Endothelial cell of umbilical vein (primary cell): ENCODE measurements around the gene SMARCD1. TPM values are rescaled to one million over a fixed set of nuclear protein-coding genes. Genes with fewer than 3 reads are reported as not detected.

Experiments used
- BruUV-seq: library from RNA; stranded (reverse); fragments of 400-500 nt; replicated peaks from 2 replicates; lab custom pipeline; 2021; lab: Mats Ljungman, UMichigan
- CTCF ChIA-PET: fragments of 300-600, 350-600 bp; sonication (Branson Sonifier 250); formaldehyde crosslinking; loops from one replicate; lab custom pipeline; 2021; ENCODE audit warnings: antibody characterized with exemption, inconsistent platforms; lab: Charles Lee
- POLR2A ChIA-PET: fragments of 300-600, 350-600 bp; sonication (Branson Sonifier 250); formaldehyde crosslinking; loops from one replicate; lab custom pipeline; 2021; ENCODE audit warnings: antibody characterized with exemption, inconsistent platforms; lab: Charles Lee
- DNase-seq: peaks from one replicate; pipeline ENCODE4 v3.0.0-alpha.2; 2011; ENCODE audit warnings: low read depth, low spot score
- FAIRE-seq: peaks from 2 replicates; lab custom pipeline; 2011; peaks lifted over from hg19 to GRCh38; lab: Jason Lieb, UNC
- H2AFZ ChIP-seq: 2 replicates; pipeline ENCODE4 v1.6.0; 2012; ENCODE audit warnings: low read depth, low read length, control low read depth, inconsistent platforms
- H3K27ac ChIP-seq: 2 replicates; pipeline ENCODE4 v1.5.1; 2011; ENCODE audit warnings: low read depth, mild to moderate bottlenecking, control low read depth, low read length, moderate library complexity; ENCODE audit not compliant: insufficient read depth
- H3K27me3 ChIP-seq, 2 experiments: 2 replicates each; pipeline versions ENCODE4 v1.6.0 to v1.6.1; 2011; ENCODE audit warnings: low read length in 2 of 2, mixed read lengths in 1 of 2; ENCODE audit not compliant: control insufficient read depth in 2 of 2, insufficient read depth in 2 of 2
- H3K36me3 ChIP-seq, 2 experiments: 2 replicates in 1 of 2; 3 replicates in 1 of 2; pipeline ENCODE4 v1.5.1; 2011; ENCODE audit warnings: low read length in 2 of 2, mild to moderate bottlenecking in 1 of 2, moderate library complexity in 1 of 2; ENCODE audit not compliant: control insufficient read depth in 2 of 2, insufficient read depth in 2 of 2; ENCODE audit errors: extremely low read depth in 1 of 2
- H3K4me1 ChIP-seq: 3 replicates; pipeline ENCODE4 v1.5.1; 2011; ENCODE audit warnings: mild to moderate bottlenecking, low read length; ENCODE audit not compliant: control insufficient read depth, insufficient read depth; ENCODE audit errors: extremely low read depth
- H3K4me2 ChIP-seq: 2 replicates; pipeline ENCODE4 v1.6.1; 2011; ENCODE audit warnings: low read length, control low read depth, mixed read lengths; ENCODE audit not compliant: insufficient read depth
- H3K4me3 ChIP-seq, 3 experiments: fragments of 200-600 bp in 1 of 3; sonication (generic), shearing (Covaris generic) in 1 of 3; replicated peaks in 1 of 3; 2 replicates each; pipeline ENCODE4 v1.5.1; 2011 to 2016; ENCODE audit warnings: control low read depth in 3 of 3, low read length in 3 of 3, mild to moderate bottlenecking in 2 of 3, inconsistent platforms in 1 of 3, low read depth in 1 of 3, moderate library complexity in 1 of 3; ENCODE audit not compliant: insufficient read depth in 1 of 3
- H3K79me2 ChIP-seq: 2 replicates; pipeline ENCODE4 v1.6.0; 2012; ENCODE audit warnings: low read length, inconsistent platforms; ENCODE audit not compliant: control insufficient read depth, insufficient read depth
- H3K9ac ChIP-seq: replicated peaks from 2 replicates; pipeline ENCODE3; 2011; ENCODE audit warnings: low read length, control low read depth; ENCODE audit not compliant: insufficient read depth; ENCODE audit errors: extremely low read depth
- H3K9me1 ChIP-seq: replicated peaks from 3 replicates; pipeline ENCODE4 v1.6.0; 2011; ENCODE audit warnings: mild to moderate bottlenecking, low read length; ENCODE audit not compliant: control insufficient read depth, insufficient read depth; ENCODE audit errors: extremely low read depth
- H3K9me3 ChIP-seq: replicated peaks from 2 replicates; pipeline ENCODE4 v1.5.1; 2012; ENCODE audit warnings: low read length, inconsistent platforms; ENCODE audit not compliant: control insufficient read depth, insufficient read depth
- H4K20me1 ChIP-seq: replicated peaks from 2 replicates; pipeline ENCODE3; 2011; ENCODE audit warnings: mild to moderate bottlenecking, low read length; ENCODE audit not compliant: control insufficient read depth, insufficient read depth; ENCODE audit errors: extremely low read depth
- EZH2 ChIP-seq: IDR thresholded peaks from 2 replicates; pipeline ENCODE4 v1.6.1; 2012; ENCODE audit warnings: borderline replicate concordance, low read depth, mild to moderate bottlenecking, moderate library complexity, low read length, inconsistent platforms; ENCODE audit not compliant: severe bottlenecking
- FOS ChIP-seq: IDR thresholded peaks from 2 replicates; pipeline ENCODE4 v1.6.1; 2011; ENCODE audit warnings: mild to moderate bottlenecking, low read length, moderate library complexity, borderline replicate concordance; ENCODE audit not compliant: insufficient read depth
- GATA2 ChIP-seq: IDR thresholded peaks from 2 replicates; pipeline ENCODE4 v1.7.0; 2011; ENCODE audit warnings: low read depth, mild to moderate bottlenecking, moderate library complexity, mixed read lengths, low read length; ENCODE audit not compliant: insufficient read length, insufficient read depth
- JUN ChIP-seq: IDR thresholded peaks from 2 replicates; pipeline ENCODE4 v1.6.1; 2011; ENCODE audit warnings: borderline replicate concordance, low read depth; ENCODE audit not compliant: insufficient read length, insufficient read depth
- MYC ChIP-seq: IDR thresholded peaks from one replicate; pipeline ENCODE4 v1.6.1; 2011; ENCODE audit warnings: mild to moderate bottlenecking, low read depth, low read length
- POLR2A ChIP-seq: IDR thresholded peaks from 2 replicates; pipeline ENCODE4 v1.6.1; 2012; ENCODE audit warnings: low read depth, mild to moderate bottlenecking, control low read depth, low read length
- POLR2AphosphoS5 ChIP-seq: IDR thresholded peaks from 2 replicates; pipeline ENCODE4 v1.6.1; 2012; ENCODE audit warnings: low read depth, mild to moderate bottlenecking, control low read depth, low read length, moderate library complexity; ENCODE audit not compliant: insufficient read depth
- dilution Hi-C: fragments of 300-500 bp; cut with MboI; formaldehyde crosslinking; loops from one replicate; pipeline ENCODE4 v1.15.0; 2019; ENCODE audit warnings: low sequenced_read_pairs; ENCODE audit not compliant: extremely low pct_ligation_motif_present
- intact Hi-C: fragments of 100-400 bp; cut with micrococcal nuclease; formaldehyde crosslinking; loops from one replicate; pipeline ENCODE4 v1.10.0; 2022
- polyA plus RNA-seq, 4 experiments: library from polyadenylated mRNA; depleted of rRNA in 3 of 4; stranded (reverse) in 3 of 4; unstranded in 1 of 4; fragments of >200 nt; gene quantifications; 2 replicates each; pipeline versions ENCODE4 v1.2.1 to v1.2.3, GENCODE V29; 2011 to 2012; ENCODE audit warnings: missing spikeins in 1 of 4
- total RNA-seq: library from RNA; stranded (reverse); gene quantifications from 2 replicates; pipeline ENCODE4 v1.2.3, GENCODE V29; 2021
- TF ChIP-seq, protein P1 (sequence below): IDR thresholded peaks from 2 replicates; pipeline ENCODE4 v1.6.1; 2011; ENCODE audit not compliant: insufficient read depth, insufficient read length
- TF ChIP-seq, protein P2 (sequence below), 2 donors: IDR thresholded peaks; 1 replicate in 1 of 2; 2 replicates in 1 of 2; pipeline ENCODE4 v1.5.1; 2011; ENCODE audit warnings: low read length in 2 of 2, mild to moderate bottlenecking in 2 of 2, moderate library complexity in 2 of 2, control low read depth in 1 of 2, inconsistent platforms in 1 of 2, low read depth in 1 of 2; ENCODE audit not compliant: insufficient read depth in 1 of 2; ENCODE audit errors: extremely low read depth in 1 of 2

SMARCD1 gene
- total and polyA plus RNA-seq, 2 donors (not counting 3 experiments of a cell fraction or from before 2014, with no cell fraction given): 86.6 to 94.2 TPM

DNA sequence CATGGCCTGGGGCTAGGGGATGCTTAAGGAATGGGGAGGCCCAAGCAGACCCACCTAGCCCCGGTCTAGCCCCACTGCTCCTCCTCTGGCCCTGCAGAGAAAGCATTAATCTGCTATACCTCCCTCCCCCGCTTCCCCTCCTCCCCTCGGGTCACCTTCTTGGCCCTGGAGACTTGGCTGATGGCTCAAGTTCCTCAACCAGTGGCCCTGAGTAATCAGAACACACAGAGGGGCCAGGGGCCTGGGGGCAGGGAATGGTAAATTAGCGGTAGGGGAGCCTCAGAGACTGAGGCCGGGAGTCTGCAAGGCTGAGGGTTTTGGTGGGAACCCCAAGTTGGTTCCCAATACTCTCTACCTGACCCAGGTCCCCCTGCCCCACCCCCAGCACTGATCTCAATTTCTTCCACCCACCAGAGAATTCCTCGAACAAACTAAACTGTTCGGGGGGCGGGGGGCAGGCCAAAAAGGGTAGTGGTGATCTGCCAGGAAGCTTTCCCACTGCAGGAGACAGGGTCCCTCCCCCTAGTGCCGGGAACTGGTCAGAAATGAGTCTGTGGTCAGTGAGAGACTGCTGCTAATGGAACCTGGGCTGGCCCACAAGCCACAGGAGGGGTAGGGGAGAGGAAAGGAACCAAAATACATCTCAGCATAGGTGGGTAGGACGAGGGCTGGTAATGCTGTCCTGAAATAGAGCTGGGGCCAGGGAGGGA, 12.8 kb upstream of the SMARCD1 start:
- no peak for TF ChIP-seq MYC
- no peak for TF ChIP-seq EZH2
- TF ChIP-seq JUN: no peak
- no peak for TF ChIP-seq GATA2
- TF ChIP-seq, protein P1, sequence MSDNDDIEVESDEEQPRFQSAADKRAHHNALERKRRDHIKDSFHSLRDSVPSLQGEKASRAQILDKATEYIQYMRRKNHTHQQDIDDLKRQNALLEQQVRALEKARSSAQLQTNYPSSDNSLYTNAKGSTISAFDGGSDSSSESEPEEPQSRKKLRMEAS: no peak
- TF ChIP-seq POLR2A: no peak
- no peak for TF ChIP-seq FOS
- TF ChIP-seq, protein P2, sequence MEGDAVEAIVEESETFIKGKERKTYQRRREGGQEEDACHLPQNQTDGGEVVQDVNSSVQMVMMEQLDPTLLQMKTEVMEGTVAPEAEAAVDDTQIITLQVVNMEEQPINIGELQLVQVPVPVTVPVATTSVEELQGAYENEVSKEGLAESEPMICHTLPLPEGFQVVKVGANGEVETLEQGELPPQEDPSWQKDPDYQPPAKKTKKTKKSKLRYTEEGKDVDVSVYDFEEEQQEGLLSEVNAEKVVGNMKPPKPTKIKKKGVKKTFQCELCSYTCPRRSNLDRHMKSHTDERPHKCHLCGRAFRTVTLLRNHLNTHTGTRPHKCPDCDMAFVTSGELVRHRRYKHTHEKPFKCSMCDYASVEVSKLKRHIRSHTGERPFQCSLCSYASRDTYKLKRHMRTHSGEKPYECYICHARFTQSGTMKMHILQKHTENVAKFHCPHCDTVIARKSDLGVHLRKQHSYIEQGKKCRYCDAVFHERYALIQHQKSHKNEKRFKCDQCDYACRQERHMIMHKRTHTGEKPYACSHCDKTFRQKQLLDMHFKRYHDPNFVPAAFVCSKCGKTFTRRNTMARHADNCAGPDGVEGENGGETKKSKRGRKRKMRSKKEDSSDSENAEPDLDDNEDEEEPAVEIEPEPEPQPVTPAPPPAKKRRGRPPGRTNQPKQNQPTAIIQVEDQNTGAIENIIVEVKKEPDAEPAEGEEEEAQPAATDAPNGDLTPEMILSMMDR (IDR thresholded peaks at IDR 0.05; ENCODE audit: extremely low read depth in 1 of 2, insufficient read depth in 1 of 2, low read depth in 1 of 2, low read length in 2 of 2): no peak
- no peak for TF ChIP-seq POLR2AphosphoS5
- dilution Hi-C loops: loop anchor here (25.0 kb wide), 1 partner anchor 110 kb away; the partner anchor contains the start of genes AQP2, AQP5 and AQP6
- H3K36me3 ChIP-seq: no peaks in the 10 kb centered on the region
- no peaks in the 10 kb centered on the region for H3K79me2 ChIP-seq
- no peak overlapping the region for H3K9ac ChIP-seq
- ChIA-PET POLR2A (no interaction called here), CTCF (interaction anchor here (1.3 to 12.1 kb wide), 6 partner anchors 12 to 105 kb away, joined by 4 to 317 read pairs (median 31); partner anchors contain the start of genes AQP6 and SMARCD1)
- H3K4me2 ChIP-seq: no peak overlapping the region
- DNase-seq: no peak
- H3K27me3 ChIP-seq: peaks cover 3 to 6% of the 10 kb centered on the region in 2 experiments
- no peak overlapping the region for H3K4me3 ChIP-seq
- H4K20me1 ChIP-seq: no peaks in the 10 kb centered on the region
- BruUV-seq: no TSS peak
- no peak overlapping the region for H2AFZ ChIP-seq
- no peaks in the 10 kb centered on the region for H3K9me1 ChIP-seq
- intact Hi-C loops: loop anchor here (5.0 kb wide), 1 partner anchor 295 kb away; no protein-coding TSS in a partner anchor
- no peak overlapping the region for H3K27ac ChIP-seq
- no peak for FAIRE-seq
- H3K4me1 ChIP-seq: peaks cover 4% of the 10 kb centered on the region
- H3K9me3 ChIP-seq: no peaks in the 10 kb centered on the region
